GM19035 (cell line): ENCODE data around the gene AP5B1.

Source experiments
- ATAC-seq: cut with Tn5 transposase; IDR thresholded peaks from one replicate; pipeline ENCODE4 v1.9.1; 2021; ENCODE audit not compliant: unreplicated experiment

AP5B1 gene

DNA sequence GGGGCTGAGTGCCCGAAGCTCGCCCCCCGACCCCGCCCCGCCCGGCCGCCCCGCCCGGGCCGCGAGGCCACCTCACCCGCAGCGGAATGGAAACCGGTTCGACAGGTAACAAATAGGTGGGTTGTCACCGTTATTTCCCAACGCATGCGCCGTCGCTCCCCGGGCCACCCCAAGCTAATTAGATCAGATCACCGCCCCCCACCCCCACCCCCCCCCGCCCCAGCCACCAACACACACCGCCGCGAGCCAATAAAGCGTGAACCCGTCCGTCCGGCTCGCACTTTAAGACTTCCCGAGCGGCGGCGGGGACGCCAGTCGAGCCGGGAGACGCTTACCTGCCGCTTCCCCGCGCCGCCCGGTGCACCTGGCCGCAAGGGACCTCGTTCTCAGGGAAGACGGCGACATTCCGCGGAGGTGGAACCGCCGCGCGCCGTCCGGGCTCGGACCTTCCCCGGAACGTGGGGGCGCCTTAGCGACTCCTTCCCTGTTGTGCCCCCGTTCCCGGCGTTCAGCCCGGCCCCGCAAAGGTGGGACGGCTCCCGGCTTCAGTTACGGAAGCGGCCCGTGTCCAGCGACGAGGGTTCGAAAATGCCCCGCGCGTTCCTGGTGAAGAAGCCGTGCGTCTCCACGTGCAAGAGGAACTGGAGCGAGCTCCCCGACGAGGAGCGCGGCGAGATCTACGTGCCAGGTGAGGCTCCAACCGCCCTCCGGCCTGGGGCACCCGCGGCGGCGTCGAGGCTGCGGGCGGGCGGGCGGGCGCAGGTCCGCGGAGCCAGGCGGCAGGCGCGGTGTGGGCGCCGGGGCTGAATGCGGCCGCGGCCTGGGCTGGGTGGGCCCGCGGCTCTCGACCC lies 6.2 kb upstream of the AP5B1 start, which contains the start of gene OVOL1:
Gene OVOL1, plus strand, starts transcription at position 278 of the 851 bp plus-strand sequence. Its CDS starts 311 bp downstream, at position 589.
- ATAC-seq = no peak

DNA sequence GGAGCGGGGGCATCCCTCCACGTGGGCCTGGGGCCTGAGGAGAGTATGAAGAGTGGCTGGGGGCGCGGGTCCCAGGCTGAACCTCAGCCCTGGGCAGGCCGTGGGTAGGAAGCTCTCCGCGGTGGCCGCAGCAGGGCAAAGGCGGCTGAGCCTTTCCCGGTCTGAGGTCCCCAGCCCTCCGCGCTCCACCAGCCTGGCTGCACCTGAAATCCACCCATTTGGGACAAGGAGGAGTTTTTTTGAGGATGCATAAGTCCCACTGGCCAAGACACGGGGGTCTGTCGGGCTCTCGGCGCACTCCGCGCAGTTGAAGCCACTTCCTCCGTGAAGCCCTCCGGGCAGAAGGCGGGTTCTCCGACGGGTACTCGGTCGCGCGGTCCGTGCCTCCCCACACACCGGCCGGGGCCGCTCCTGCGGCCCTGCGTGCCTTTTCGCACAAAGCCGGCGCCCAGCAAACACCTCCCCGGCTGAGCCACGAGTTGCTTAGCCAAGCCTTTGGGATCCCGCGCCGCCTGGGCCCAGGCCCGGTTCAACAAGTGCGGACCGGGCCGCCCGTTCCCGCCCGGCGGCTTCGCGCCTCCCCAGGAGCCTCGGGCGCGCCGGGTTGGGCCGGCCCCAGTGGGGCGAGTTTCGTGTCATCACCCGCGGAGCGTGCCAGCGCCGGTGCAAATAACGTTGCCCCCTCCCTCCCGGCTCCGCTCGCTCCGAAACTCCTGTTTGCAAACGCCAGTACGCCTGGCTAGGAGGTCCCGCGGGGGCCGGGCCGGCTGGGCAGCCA lies 5.4 kb upstream of the AP5B1 start:
- ATAC-seq = no peak

DNA sequence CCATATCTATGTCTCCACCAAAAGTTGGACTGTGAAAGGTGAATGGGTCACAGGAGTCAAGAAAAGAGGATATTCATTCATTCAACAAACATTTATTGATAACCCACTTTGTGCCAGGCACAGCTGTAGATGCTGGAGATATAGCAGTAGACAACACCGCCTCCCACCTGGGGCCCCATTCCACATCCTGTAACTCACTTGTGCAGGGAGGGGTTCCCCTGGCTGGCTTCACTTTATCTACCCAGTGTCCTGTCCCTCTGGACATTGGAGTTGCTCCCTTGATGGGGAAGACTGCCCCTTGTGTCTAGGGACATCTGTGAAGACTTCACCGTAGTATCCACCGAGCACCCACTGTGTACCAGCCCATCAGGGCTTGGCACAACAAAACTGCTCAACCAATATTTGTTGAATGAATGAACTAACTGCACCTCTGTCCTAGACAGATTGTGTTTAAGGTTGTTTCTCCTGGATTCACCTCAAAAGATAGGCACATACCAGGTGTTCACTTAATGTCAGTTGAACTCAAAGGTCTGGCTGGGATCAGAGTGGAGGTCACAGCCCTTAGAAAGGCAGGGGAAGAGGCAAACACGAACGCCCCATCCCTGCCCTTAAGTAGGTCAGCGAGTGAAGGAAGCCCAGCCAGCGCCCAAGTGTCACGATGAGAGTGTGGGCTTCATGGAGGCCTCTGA lies 4.7 kb upstream of the AP5B1 start:
- ATAC-seq = no peak

DNA sequence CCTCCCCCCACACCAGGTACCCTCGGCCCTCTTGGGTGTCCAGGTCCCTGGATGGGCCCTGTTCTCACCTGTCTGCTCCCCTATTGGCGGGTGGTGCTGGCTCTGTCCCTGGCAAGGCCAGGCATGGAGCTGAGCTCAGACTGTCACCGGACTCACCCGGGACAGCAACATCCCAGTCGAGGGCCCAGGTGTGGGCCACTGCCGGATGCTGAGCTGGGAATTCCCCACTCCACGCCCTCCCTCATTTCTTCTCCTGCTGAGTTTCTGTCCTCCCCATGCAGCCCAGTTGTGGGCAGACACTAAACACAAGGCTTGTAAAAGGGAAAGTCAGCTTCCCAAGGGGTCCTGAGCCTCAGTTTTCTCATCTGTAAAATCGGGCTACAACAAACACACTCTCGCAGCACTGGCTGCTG lies 2.0 kb upstream of the AP5B1 start:
- no peak for ATAC-seq

DNA sequence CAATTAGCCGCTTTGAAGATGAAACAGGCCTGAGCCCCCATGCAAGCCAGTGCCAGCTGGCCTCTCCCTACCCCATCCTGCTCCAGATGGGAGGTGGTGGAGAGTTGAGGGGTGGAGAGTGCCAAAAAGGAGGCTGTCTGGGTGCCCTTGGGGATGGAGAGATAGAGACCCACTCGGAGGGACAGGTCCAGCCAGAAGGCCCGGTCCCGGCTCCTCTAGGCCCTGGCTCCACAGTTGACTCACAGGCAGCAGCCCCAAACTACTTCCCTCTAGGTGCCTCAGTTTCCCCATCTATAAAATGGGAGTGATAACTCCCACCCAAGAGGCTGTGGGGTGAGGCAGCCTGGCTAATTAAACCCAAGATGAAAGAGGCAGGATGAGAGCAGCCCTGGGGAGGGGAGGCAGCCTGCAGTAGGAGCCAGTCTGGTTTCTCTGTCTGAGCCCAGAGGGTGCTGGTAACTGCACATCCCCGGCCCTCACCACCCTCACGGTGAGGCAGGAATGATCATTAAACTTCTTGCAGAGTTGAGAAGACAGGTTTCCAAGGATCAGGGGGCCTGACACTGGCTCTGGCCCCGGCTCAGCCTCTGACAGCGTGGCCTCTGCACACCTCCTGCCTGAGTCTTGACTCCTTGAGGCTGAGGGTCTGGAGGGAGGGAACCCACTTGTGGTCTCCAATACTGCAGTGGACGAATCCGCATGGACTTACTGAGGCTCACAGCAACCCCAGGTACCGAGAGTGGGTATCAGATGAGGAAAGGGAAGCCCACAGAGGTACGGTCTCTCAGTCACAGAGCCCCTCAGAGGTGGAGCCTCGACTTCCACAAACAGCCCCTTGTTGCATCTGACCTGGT lies 1.4 kb upstream of the AP5B1 start:
- ATAC-seq = no peak

DNA sequence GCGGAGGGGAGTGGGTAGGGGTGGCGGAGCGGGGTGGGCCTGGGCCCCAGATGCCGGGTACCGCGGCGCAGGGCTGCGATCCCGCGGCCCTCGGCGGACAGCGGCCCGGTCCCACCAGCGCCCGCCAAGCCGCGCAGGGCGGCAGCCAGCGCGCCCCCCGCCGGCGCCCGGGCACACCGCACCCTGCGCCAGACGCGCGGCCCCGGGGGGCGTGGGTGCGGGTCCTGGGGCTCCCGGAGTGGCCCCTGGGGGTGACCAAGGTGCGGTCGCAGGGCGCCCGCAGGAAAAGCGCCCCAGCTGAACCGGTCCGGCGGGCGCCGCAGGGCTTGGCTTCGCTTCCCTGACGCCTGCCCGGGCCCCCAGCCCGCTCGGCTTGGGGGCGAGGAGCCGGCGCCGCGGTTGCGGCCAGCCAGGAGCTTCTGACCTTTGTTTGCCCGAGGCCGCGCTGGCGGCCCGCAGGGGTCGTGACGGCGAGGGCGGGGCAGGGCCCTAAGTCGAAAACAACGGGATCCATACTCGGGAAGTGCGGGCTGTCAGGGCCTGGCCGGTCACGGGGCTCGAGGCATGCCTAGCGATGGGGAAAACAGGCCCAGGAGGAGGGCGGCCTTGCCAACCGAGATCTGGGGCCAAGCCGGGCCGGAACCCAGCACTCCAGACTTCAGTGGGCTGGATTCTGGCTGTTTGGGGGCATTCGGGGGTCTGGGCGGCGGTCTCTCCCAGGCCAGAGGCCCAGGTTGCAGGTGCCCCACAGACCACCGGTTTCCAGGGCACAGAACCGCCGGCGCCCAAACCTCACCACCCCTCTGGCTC lies 581 bp upstream of the AP5B1 start:
- peak; percentile 36 for ATAC-seq

DNA sequence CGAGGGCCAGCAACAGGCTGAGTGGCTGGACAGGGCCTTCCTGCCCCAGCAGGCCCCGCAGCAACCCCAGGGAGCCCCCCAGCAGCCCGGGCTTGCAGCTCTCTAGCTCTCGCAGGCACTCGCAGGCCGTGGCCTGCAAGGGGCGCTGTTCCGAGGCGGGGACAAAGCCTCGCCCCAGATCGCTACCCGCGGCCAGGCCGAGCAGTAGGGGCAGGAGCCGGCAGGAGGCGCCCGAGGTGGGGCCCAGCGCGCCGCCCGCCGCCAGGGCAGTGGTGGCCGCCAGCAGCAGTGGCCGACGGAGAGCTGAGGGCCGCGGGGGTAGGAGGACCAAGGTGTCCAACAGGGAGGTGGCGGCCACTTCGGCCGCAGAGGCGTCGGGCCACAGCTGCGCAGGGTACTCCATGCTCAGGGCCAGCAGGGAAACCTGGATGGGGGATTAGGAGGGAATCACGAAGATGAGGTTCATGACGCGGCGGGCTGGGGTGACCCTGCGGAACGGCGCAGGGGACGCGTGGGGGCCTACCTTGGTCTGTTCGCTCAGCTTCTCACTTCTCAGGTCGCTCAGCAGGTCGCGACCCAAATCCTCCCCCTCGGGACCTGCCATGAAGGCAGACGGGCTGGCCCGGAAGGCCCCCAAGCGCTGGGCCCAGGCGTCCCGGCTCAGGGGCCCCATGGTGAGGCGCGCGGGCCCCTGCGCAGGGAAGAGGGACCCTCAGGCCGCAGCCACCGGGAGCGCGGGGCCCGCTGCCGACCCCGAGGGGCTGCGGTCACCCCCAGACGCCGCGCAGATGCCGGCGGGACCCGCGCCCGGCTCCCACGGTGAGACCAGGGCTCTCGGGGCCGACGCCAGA lies 632 bp downstream of the AP5B1 start:
- peak; percentile 47 for ATAC-seq

DNA sequence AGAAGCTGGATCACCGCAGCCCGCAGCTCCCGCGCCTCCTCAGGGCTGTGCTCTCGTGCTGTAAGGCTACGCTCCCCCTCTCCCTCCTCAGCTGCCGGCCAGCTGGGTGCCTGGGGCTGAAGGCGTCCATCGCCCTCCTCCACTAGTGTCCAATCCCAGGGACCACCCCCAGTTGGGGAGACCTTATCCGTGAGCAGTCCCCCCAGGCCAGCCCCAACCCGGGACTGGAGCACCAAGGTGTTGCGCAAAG lies 1.2 kb downstream of the AP5B1 start:
- ATAC-seq = no peak

DNA sequence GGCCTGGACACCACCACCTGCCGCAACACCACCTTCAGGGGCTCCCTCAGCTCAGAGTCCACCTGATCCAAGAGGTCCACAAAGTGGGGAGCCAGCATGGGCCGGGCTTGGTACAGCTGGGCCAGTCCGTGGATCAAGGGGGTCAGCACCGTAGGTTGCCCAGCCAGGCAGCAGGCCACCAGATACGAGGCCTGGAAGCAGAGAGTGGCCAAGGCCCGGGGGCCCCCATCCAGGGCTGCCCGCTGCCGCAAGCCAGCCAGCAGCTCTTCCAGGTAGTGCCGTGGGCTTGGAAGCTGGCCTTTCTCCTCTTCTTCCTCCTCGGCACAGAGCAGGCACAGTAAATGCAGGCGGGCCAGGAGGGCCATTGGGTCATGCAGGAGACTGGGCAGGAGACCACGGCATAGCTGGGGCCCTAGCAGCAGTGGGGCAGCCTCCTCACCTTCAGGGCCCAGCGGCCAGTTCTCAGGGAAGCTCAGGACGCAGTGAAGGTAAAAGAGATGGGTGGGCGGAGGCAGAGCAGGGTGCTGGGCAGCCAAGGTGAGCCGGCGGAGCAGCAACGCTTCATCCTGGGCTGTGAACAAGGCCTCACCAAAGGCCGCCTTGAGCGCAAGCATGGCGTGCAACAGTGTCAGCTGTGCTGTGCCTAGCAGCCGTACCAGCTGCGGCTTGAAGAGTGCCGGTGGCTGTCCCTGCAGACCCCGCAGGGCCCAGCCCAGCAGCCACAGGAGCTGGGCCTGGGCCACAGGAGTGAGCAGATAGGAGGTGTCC lies 1.7 kb downstream of the AP5B1 start:
- no peak for ATAC-seq

DNA sequence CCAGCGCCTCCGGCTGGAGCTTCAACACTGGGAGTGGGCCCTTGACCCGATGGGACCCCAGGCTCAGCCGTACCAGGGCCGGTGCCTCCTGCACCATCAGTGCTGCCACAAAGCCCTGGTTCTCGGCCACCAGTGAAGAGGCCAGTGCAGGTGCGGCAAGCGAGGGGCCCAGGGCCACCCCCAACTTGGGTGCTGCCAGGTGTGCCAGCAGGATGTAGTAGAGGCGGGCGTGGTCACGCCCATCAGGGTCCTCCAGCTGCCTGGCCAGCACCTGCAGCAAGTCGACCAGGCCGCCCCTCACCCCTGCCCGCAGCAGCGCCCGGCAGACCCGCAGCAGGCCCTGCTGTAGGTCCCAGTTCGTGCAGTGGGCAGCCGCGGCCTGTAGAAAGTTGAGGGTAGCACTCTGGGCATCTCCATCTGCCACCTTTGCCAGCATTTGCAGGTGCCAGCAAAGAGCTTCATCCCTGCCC lies 2.3 kb downstream of the AP5B1 start:
- ATAC-seq = no peak

DNA sequence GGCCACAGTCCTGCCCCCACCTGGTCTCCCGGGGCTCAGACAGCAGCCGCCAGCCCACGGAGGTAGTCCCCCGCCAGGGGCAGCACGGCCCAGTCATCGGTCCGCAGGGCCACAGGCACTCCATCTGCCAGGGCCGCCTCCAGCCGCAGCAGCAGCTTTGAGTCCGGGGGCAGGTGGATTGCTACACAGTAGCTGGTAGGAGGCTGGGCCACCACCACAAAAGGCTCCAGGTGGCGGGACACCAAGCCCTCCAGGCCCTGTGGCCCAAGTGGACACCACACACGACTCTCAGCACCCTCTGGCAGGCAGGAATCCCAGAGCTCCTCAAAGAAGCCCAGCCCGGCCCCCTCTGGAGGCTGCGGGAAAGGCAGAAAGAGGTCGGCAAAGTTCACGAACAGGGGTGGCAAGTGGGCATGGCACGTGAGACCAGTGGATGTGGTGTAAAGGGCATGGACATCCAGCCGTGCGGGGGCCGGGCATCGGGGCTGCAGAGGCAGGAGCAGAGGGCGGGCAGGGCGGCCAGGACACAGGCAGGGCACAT lies 2.9 kb downstream of the AP5B1 start:
- ATAC-seq = no peak

DNA sequence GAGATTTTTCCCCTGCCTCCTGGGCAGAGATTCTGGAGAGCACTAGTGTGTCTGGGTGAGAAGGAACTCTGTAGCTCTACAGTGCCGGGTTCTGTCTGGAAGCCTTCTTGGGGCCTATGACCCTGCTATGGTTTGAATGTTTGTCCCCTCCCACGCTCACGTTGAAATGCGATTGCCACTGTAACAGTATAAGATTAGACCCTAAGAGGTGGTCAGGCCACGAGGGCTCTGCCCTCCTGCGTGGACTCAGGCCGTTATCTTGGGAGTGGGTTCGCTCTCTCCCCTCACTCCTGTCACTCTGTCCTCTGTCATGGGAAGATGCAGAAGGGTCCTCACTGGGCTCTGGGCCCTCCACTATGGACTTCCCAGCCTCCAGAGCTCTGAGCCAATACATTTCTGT lies 3.5 kb downstream of the AP5B1 start:
- ATAC-seq = no peak

DNA sequence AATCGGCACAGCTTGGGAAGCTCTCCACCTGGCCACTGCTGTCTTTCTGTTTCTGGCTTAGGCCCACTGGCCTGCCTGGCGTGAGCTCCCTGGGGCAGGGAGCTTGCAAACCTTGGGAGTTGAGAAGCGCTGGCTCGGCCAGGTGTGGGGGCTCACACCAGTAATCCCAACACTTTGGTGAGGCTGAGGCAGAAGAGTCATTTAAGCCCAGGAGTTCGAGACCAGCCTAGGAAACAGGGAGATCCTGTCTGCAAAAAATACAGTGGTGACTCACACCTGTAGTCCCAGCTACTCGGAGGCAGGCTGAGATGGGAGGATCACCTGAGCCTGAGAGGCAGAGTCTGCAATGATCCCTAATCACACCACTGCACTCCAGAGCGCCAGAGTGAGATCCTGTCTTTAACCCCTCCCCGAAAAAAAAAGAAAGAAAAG lies 4.0 kb downstream of the AP5B1 start:
- ATAC-seq = no peak

DNA sequence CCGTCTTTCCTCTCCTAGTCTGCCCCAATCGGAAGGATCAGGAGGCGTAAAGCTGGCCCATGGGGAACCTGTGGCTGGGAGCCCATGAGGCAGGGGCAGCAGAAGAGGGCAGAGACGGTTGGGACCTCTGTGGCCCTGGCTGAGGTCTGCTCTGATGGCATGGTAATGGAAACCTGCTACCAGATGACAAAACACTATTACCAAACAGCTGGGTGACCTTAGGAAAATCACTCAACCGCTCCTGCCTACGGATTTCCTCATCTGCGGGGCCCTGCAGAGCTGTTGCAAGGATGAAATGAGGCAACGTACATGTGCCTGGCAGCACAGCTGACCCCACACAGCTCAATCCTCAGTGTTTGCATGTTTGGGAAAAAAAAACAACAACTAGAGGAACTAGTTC lies 4.6 kb downstream of the AP5B1 start:
- no peak for ATAC-seq

DNA sequence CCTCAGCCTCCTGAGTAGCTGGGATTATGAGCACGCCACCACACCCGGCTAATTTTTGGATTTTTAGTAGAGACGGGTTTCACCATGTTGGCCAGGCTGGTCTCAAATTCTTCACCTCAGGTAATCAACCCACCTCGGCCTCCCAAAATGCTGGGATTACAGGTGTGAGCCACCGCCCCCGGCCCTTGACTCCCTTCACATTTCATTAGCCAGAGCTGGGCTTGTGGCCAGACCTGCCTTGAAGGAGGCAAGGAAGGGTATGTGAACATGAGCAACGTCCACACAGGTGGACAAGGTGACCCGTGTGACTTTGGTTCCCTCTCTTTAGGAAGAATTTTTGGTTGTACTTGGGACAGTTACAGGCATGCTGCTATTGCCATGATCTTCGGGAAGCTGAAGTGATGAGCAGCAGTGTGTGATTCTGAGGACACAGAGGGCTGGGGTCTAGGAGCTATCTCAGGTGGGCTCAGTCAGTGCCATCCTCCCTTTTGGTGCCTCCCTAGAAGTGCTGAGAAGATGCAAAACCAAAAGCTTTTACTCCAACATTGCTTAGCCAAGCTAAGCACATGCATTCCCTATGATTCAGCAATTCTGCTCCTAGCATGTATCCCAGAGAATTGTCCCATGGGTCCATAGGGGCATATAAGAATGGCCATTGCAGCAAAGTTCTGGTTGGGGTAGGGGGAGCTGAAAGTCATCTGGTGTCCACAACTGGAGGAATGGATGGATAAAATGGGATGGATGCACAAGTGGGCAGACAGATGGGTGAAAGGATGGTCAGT lies 6.1 kb downstream of the AP5B1 start:
- ATAC-seq = no peak

DNA sequence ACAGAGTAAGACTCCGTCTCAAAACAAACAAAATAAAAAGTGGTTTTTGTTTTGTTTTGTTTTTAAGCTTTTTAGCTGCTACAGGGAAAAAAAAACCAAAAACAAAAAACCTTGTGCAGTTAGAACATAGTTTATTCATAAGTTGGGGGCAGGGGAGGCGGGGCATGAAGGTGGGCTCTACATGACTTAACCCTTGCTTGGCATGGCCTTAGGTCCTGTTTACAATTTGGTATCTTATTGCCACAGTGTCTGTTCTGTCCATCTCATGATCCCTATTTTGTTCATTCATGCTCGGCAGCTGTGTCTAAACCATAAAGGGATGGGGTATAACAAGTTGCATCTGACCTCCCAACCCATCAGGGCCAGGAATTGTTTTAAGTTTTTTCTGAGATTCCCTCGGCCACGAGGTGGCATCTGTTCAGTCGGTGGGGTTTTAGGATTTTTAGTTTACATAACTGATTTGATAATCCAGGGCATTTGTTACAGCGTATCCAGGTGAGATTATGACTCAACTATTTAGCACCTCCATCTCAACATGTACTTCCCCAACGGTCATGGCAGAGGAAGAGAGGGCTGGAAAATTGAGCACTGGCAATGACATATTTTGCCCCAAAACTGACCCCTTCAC lies 6.9 kb downstream of the AP5B1 start:
- no peak for ATAC-seq

DNA sequence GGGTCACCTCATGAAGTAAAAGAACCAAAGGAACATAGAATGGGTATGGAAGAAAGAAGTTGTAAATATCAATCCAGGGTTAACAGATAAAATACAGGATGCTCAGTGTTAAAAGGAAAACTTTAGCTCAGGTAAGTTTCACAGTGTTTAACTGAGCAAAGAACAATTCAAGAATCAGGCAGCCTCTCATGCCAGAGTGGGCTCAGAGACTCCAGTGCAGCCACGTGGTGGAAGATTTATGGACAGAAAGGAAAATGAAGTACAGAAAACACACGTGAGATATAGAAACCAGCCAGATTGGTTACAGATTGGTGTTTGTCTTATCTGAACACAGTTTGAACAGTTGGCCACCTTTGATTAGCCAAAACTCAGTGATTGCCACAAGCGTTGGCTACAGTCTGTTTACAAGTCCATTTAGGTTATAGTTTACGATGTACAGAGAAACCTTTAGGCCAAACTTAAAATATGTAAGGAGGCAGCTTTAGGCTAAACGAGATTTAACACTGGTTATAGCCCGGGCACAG lies 9.1 kb downstream of the AP5B1 start:
- ATAC-seq = no peak
